H1 (cell line): Measurements from ENCODE around the gene ANXA6. TPM values are rescaled to one million over a fixed set of nuclear protein-coding genes. Genes with fewer than 3 reads are reported as not detected.

Source experiments
- CTCF ChIA-PET: fragments of 300-600 bp; sonication (Branson Sonifier 250); formaldehyde crosslinking; loops from one replicate; lab custom pipeline; 2021; ENCODE audit not compliant: partially characterized antibody; lab: Charles Lee
- POLR2A ChIA-PET: fragments of 300-600 bp; sonication (Branson Sonifier 250); formaldehyde crosslinking; loops from one replicate; lab custom pipeline; 2021; ENCODE audit warnings: inconsistent platforms; ENCODE audit not compliant: partially characterized antibody; lab: Charles Lee
- DNase-seq, 2 experiments: peaks; one replicate each; pipeline versions ENCODE4 v3.0.0 to v3.0.0-alpha.2; 2010 to 2022; ENCODE audit warnings: low spot score in 2 of 2, low read depth in 1 of 2, mixed read lengths in 1 of 2
- FAIRE-seq: peaks from 2 replicates; lab custom pipeline; 2011; peaks lifted over from hg19 to GRCh38; lab: Jason Lieb, UNC
- H2AFZ ChIP-seq: 2 replicates; pipeline ENCODE4 v1.8.1; 2012; ENCODE audit warnings: low read length, inconsistent platforms
- H2AK5ac ChIP-seq: 2 replicates; pipeline ENCODE4 v1.6.1; 2013; ENCODE audit warnings: low read depth, low read length
- H2BK120ac ChIP-seq: replicated peaks from 2 replicates; pipeline ENCODE3; 2013; ENCODE audit warnings: low read depth, low read length, inconsistent platforms
- H2BK12ac ChIP-seq: 2 replicates; pipeline ENCODE4 v1.6.1; 2013; ENCODE audit warnings: low read depth, low read length
- H2BK15ac ChIP-seq: 2 replicates; pipeline ENCODE4 v1.6.1; 2013; ENCODE audit warnings: low read length
- H2BK20ac ChIP-seq: 2 replicates; pipeline ENCODE4 v1.6.1; 2013; ENCODE audit warnings: low read length
- H2BK5ac ChIP-seq: 2 replicates; pipeline ENCODE4 v1.6.1; 2013; ENCODE audit warnings: low read depth, low read length
- H3K14ac ChIP-seq: 2 replicates; pipeline ENCODE4 v1.6.1; 2013; ENCODE audit warnings: inconsistent platforms; ENCODE audit not compliant: insufficient read length
- H3K18ac ChIP-seq: 2 replicates; pipeline ENCODE4 v1.6.1; 2013; ENCODE audit warnings: low read length; ENCODE audit errors: extremely low read depth
- H3K23ac ChIP-seq: 2 replicates; pipeline ENCODE4 v1.6.1; 2013; ENCODE audit warnings: inconsistent platforms; ENCODE audit not compliant: insufficient read length
- H3K23me2 ChIP-seq: 2 replicates; pipeline ENCODE4 v1.6.1; 2013; ENCODE audit warnings: low read depth, low read length
- H3K27ac ChIP-seq: 2 replicates; pipeline ENCODE4 v1.6.1; 2011; ENCODE audit warnings: low read depth, low read length, inconsistent platforms
- H3K27me3 ChIP-seq, 4 experiments: replicated peaks in 1 of 4; 1 replicate in 1 of 4; 2 replicates in 3 of 4; pipeline versions ENCODE4 v1.6.1 to v1.8.1; 2011 to 2013; ENCODE audit warnings: low read length in 3 of 4, mild to moderate bottlenecking in 3 of 4, inconsistent platforms in 2 of 4, mixed read lengths in 2 of 4, moderate library complexity in 1 of 4; ENCODE audit not compliant: control insufficient read depth in 3 of 4, insufficient read depth in 3 of 4; ENCODE audit errors: extremely low read depth in 1 of 4
- H3K36me3 ChIP-seq, 4 experiments: 2 replicates each; pipeline versions ENCODE4 v1.6.1 to v1.8.1; 2011 to 2013; ENCODE audit warnings: mild to moderate bottlenecking in 4 of 4, low read length in 3 of 4, moderate library complexity in 2 of 4, control low read depth in 1 of 4, inconsistent platforms in 1 of 4; ENCODE audit not compliant: insufficient read depth in 4 of 4, control insufficient read depth in 2 of 4
- H3K4ac ChIP-seq: replicated peaks from 2 replicates; pipeline ENCODE3; 2013; ENCODE audit warnings: low read length, low read depth, mixed read lengths, inconsistent platforms; ENCODE audit not compliant: insufficient read length
- H3K4me1 ChIP-seq, 4 experiments: replicated peaks in 1 of 4; 1 replicate in 1 of 4; 2 replicates in 3 of 4; pipeline versions ENCODE4 v1.6.1 to v1.8.1; 2011 to 2013; ENCODE audit warnings: low read length in 3 of 4, inconsistent platforms in 2 of 4, mixed read lengths in 1 of 4; ENCODE audit not compliant: insufficient read depth in 4 of 4, control insufficient read depth in 3 of 4
- H3K4me2 ChIP-seq, 2 experiments: 2 replicates each; pipeline versions ENCODE4 v1.6.1 to v1.8.1; 2011 to 2013; ENCODE audit warnings: low read depth in 2 of 2, low read length in 2 of 2, control low read depth in 1 of 2, inconsistent platforms in 1 of 2, mild to moderate bottlenecking in 1 of 2; ENCODE audit not compliant: insufficient read depth in 1 of 2
- H3K4me3 ChIP-seq, 4 experiments: fragments of 200-600, 300-600 bp in 1 of 4; sonication (generic), shearing (Covaris generic), sonication (Bioruptor Twin) in 1 of 4; 2 replicates each; pipeline versions ENCODE4 v1.5.1 to v1.8.1; 2011 to 2016; ENCODE audit warnings: low read length in 4 of 4, low read depth in 3 of 4, control low read depth in 2 of 4, inconsistent platforms in 2 of 4, mild to moderate bottlenecking in 2 of 4, mixed read lengths in 1 of 4, moderate library complexity in 1 of 4; ENCODE audit not compliant: insufficient read depth in 2 of 4; ENCODE audit errors: extremely low read depth in 1 of 4
- H3K56ac ChIP-seq: replicated peaks from 2 replicates; pipeline ENCODE3; 2013; ENCODE audit warnings: low read depth, mild to moderate bottlenecking, mixed read lengths, low read length, inconsistent platforms; ENCODE audit not compliant: insufficient read length
- H3K79me1 ChIP-seq: 2 replicates; pipeline ENCODE4 v1.6.1; 2013; ENCODE audit warnings: low read depth, low read length, control low read depth
- H3K79me2 ChIP-seq, 2 experiments: 2 replicates each; pipeline versions ENCODE4 v1.6.1 to v1.8.1; 2012 to 2013; ENCODE audit warnings: low read length in 2 of 2, mild to moderate bottlenecking in 2 of 2, inconsistent platforms in 1 of 2; ENCODE audit not compliant: insufficient read depth in 2 of 2, control insufficient read depth in 1 of 2
- H3K9ac ChIP-seq, 4 experiments: replicated peaks in 1 of 4; 1 replicate in 1 of 4; 2 replicates in 3 of 4; pipeline versions ENCODE4 v1.6.1 to v1.8.1; 2011 to 2013; ENCODE audit warnings: low read depth in 3 of 4, low read length in 3 of 4, control low read depth in 2 of 4, mild to moderate bottlenecking in 2 of 4, moderate library complexity in 2 of 4, inconsistent platforms in 1 of 4; ENCODE audit errors: extremely low read depth in 1 of 4
- H3K9me3 ChIP-seq, 2 experiments: 2 replicates each; pipeline versions ENCODE4 v1.6.1 to v1.8.1; 2012 to 2013; ENCODE audit warnings: mild to moderate bottlenecking in 2 of 2, moderate library complexity in 2 of 2, control low read depth in 1 of 2, inconsistent platforms in 1 of 2, low read depth in 1 of 2, low read length in 1 of 2, mixed read lengths in 1 of 2; ENCODE audit not compliant: insufficient read depth in 2 of 2
- H4K20me1 ChIP-seq, 2 experiments: replicated peaks in 1 of 2; 2 replicates each; pipeline versions ENCODE3 to v1.8.1; 2011 to 2013; ENCODE audit warnings: inconsistent platforms in 2 of 2, low read length in 2 of 2, mild to moderate bottlenecking in 1 of 2; ENCODE audit not compliant: insufficient read depth in 2 of 2, control insufficient read depth in 1 of 2
- H4K5ac ChIP-seq: 2 replicates; pipeline ENCODE4 v1.6.1; 2013; ENCODE audit warnings: low read length, low read depth, mixed read lengths, inconsistent platforms; ENCODE audit not compliant: insufficient read length
- H4K8ac ChIP-seq: 2 replicates; pipeline ENCODE4 v1.8.0; 2013; ENCODE audit warnings: mild to moderate bottlenecking, moderate library complexity, low read length, inconsistent platforms; ENCODE audit not compliant: insufficient read depth; ENCODE audit errors: extremely low read depth
- H4K91ac ChIP-seq: replicated peaks from 2 replicates; pipeline ENCODE3; 2013; ENCODE audit warnings: low read length, mixed read lengths, inconsistent platforms; ENCODE audit not compliant: insufficient read length
- CREB1 ChIP-seq: IDR thresholded peaks from 2 replicates; pipeline ENCODE4 v1.6.1; 2012; ENCODE audit warnings: inconsistent platforms
- KDM5A ChIP-seq: fragments of 200-600 bp; IDR thresholded peaks from 2 replicates; pipeline ENCODE4 v1.7.1; 2012; ENCODE audit warnings: mild to moderate bottlenecking, low read length, inconsistent platforms, mixed read lengths
- TAF1 ChIP-seq: IDR thresholded peaks from 2 replicates; pipeline ENCODE4 v1.6.1; 2011; ENCODE audit warnings: mild to moderate bottlenecking, low read depth, low read length
- TBP ChIP-seq: IDR thresholded peaks from 2 replicates; pipeline ENCODE4 v1.6.1; 2011; ENCODE audit warnings: low read depth, low read length, improper control_type of control experiment
- WGBS, 2 experiments: shearing (Covaris generic) in 1 of 2; methylation state at CpG; one replicate each; pipeline versions ENCODE4 v1.1.6 to v1.1.7; 2013 to 2015; ENCODE audit warnings: low lambda C conversion rate in 2 of 2, mixed read lengths in 2 of 2, inconsistent platforms in 1 of 2, low coverage in 1 of 2, missing lambda C conversion rate in 1 of 2; ENCODE audit not compliant: insufficient replicate concordance in 2 of 2, insufficient coverage in 1 of 2, insufficient read length in 1 of 2; ENCODE audit errors: extremely low coverage in 1 of 2, missing lambda C conversion rate in 1 of 2; 5-methylcytosine and 5-hydroxymethylcytosine counted together
- polyA plus RNA-seq, 7 experiments: library from polyadenylated mRNA; depleted of rRNA in 3 of 7; stranded (reverse) in 5 of 7; unstranded in 2 of 7; fragments of >200 nt in 5 of 7; fragments of 200-250 nt in 2 of 7; gene quantifications; 1 replicate in 5 of 7; 2 replicates in 1 of 7; 4 replicates in 1 of 7; pipeline versions ENCODE4 v1.2.1 to v1.2.3, GENCODE V29; 2011 to 2013; ENCODE audit warnings: missing spikeins in 2 of 7, mixed read lengths in 2 of 7
- total RNA-seq: library from RNA; stranded (reverse); fragmentation: NEBNext Ultra II Directional; extraction: Animal tissue kit (Norgen Biotek cat#: 25700); gene quantifications from 2 replicates; pipeline ENCODE4 v1.2.1, GENCODE V29; 2021

Gene ANXA6
- total and polyA plus RNA-seq, 2 of the 8 experiments (the other 6 are each of a cell fraction or from before 2014, with no cell fraction given), result 61.3 to 78.6 TPM

DNA sequence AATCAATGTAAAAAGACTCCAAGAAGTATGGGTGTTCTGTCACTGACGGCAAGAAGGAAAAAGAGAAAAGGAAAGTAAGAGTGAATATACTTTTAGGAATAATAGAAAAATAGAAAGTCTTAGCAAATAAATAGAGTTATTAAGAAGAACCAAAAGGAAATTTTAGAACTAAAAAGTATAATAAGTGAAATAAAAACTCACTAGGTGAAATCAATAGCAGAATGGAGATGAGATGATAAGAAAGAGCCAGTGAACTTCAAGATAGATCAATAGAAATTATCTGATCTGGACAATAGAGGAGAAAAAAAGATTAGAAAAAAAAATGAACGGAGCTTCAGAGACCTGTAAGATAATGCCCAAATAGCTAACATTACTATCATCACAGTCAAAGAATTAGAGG, 31.6 kb upstream of the ANXA6 start:
- H3K27ac ChIP-seq, result no peak overlapping the region
- H4K20me1 ChIP-seq, result no peaks in the 10 kb centered on the region
- H3K9ac ChIP-seq, result no peak overlapping the region
- no peak overlapping the region for H3K4me2 ChIP-seq
- no peak overlapping the region for H2BK20ac ChIP-seq
- POLR2A ChIA-PET, result interaction anchor here (1.1 kb wide), 1 partner anchor 9 kb away, joined by 3 read pairs; no protein-coding TSS in a partner anchor
- H2AK5ac ChIP-seq, result no peak overlapping the region
- H3K79me2 ChIP-seq, result no peaks in the 10 kb centered on the region
- H2BK12ac ChIP-seq, result no peak overlapping the region
- H3K4ac ChIP-seq, result no peak overlapping the region
- WGBS, 2 experiments, result 91% methylated on average over 2 of the region's 2 CpGs; no CpG with 5 or more reads in 1 of the 2 experiments
- no peak for FAIRE-seq
- no peak overlapping the region for H2BK15ac ChIP-seq
- no peaks in the 10 kb centered on the region for H3K79me1 ChIP-seq
- H3K23ac ChIP-seq, result no peak overlapping the region
- H3K27me3 ChIP-seq, result no peaks in the 10 kb centered on the region
- no peak overlapping the region for H4K8ac ChIP-seq
- TF ChIP-seq KDM5A, result no peak
- TF ChIP-seq TAF1, result no peak
- no peak for TF ChIP-seq TBP
- no peak for TF ChIP-seq CREB1
- TF ChIP-seq, all 59 proteins: peak for 0
- Histone ChIP-seq H3K4me3 (no peak overlapping the region), H3K23me2 (no peaks in the 10 kb centered on the region), H3K56ac (no peak overlapping the region), H3K9me3 (0 out of 4 replicates have a peak, but pooled peaks cover 0 to 3% of the 10 kb centered on the region in 2 experiments), H2BK120ac (no peak overlapping the region), H2AFZ (no peak overlapping the region), H4K5ac (no peak overlapping the region), H3K14ac (no peak overlapping the region), H4K91ac (no peak overlapping the region), H2BK5ac (no peak overlapping the region), H3K18ac (no peak overlapping the region), H3K4me1 (peaks cover 0 to 4% (median 2%) of the 10 kb centered on the region in 4 experiments; a peak in 3 of 7 replicates), H3K36me3 (no peaks in the 10 kb centered on the region)
- no peak for DNase-seq
- CTCF ChIA-PET, result interaction anchor here (0.6 to 3.1 kb wide), 6 partner anchors 10 to 540 kb away, joined by 3 to 15 read pairs (median 4); no protein-coding TSS in a partner anchor
